ENCODE results near the gene CDNF. TPM values are rescaled to one million over a fixed set of nuclear protein-coding genes. Genes with fewer than 3 reads are reported as not detected.

The CDNF gene
- 1 to 10 TPM; 2.5 to 3.4 TPM for total RNA-seq

- H3K36me3 ChIP-seq = peaks cover 11% of the 10 kb centered on the region
- H3K4me3 ChIP-seq = peak within 1 kb of the TSS; percentile 96
- H3K27me3 ChIP-seq (replicated peaks; ENCODE audit: insufficient read depth) = no peaks in the 10 kb centered on the region
- peaks cover 10 to 17% of the 10 kb centered on the region in 2 donors for H3K4me1 ChIP-seq (ENCODE audit: control insufficient read depth in 1 of 2, low read depth in 2 of 2)
- ATAC-seq (ENCODE audit: insufficient number of reproducible peaks, low FRiP score, low read depth) = peak; percentile 92
- peak; percentile 95 for DNase-seq (ENCODE audit: low spot score)
- peak within 1 kb of the TSS; percentile 95 to 98 for H3K27ac ChIP-seq
- H3K9me3 ChIP-seq = no peaks in the 10 kb centered on the region
- no peak for TF ChIP-seq CTCF (IDR thresholded peaks at IDR 0.05)
Observed at GRCh38 chr10:14837757-14838581, at the start of gene CDNF, which contains the start of the genes HSPA14 and MSANTD7. Gene CDNF (minus strand): TSS chr10:14838037. CDS start chr10:14837946, 91 bp downstream. Gene HSPA14 (plus strand): TSS chr10:14838306. CDS start chr10:14838403, 97 bp downstream. Gene MSANTD7 (plus strand): TSS chr10:14838306. CDS start chr10:14842285, 3,979 bp downstream.

GRCh38 chr10:14884082-14884481 lies 46.2 kb upstream of the CDNF start:
- TF ChIP-seq CTCF (IDR thresholded peaks at IDR 0.05) = no peak
- no peak for ATAC-seq (ENCODE audit: insufficient number of reproducible peaks, low FRiP score, low read depth)

GRCh38 chr10:14880229-14880628 lies 42.4 kb upstream of the CDNF start:
- Histone ChIP-seq H3K36me3 (no peaks in the 10 kb centered on the region), H3K4me1 (ENCODE audit: control insufficient read depth in 1 of 2, low read depth in 2 of 2) (peaks cover 14 to 26% of the 10 kb centered on the region in 2 donors), H3K27ac (no peak overlapping the region), H3K4me3 (no peak overlapping the region), H3K9me3 (no peaks in the 10 kb centered on the region), H3K27me3 (replicated peaks; ENCODE audit: insufficient read depth) (no peaks in the 10 kb centered on the region)
- ATAC-seq (ENCODE audit: insufficient number of reproducible peaks, low FRiP score, low read depth) = no peak
- DNase-seq (ENCODE audit: low spot score) = no peak
- TF ChIP-seq CTCF (IDR thresholded peaks at IDR 0.05) = no peak

More at GRCh38 chr10:14884082-14884481, 46.2 kb upstream of the CDNF start:
- no peaks in the 10 kb centered on the region for H3K9me3 ChIP-seq
- H3K36me3 ChIP-seq = no peaks in the 10 kb centered on the region
- H3K27me3 ChIP-seq (replicated peaks; ENCODE audit: insufficient read depth) = no peaks in the 10 kb centered on the region
- no peak overlapping the region for H3K4me3 ChIP-seq
- no peak overlapping the region for H3K27ac ChIP-seq
- H3K4me1 ChIP-seq (ENCODE audit: control insufficient read depth in 1 of 2, low read depth in 2 of 2) = peaks cover 6 to 14% of the 10 kb centered on the region in 2 donors
- DNase-seq (ENCODE audit: low spot score) = no peak

GRCh38 chr10:14879928-14880193 lies 42.0 kb upstream of the CDNF start:
- no peak for TF ChIP-seq CTCF (IDR thresholded peaks at IDR 0.05)
- H3K4me3 ChIP-seq = peak overlapping the region; percentile 96
- no peak overlapping the region for H3K27ac ChIP-seq
- H3K4me1 ChIP-seq (ENCODE audit: control insufficient read depth in 1 of 2, low read depth in 2 of 2) = peaks cover 14 to 26% of the 10 kb centered on the region in 2 donors
- no peaks in the 10 kb centered on the region for H3K27me3 ChIP-seq (replicated peaks; ENCODE audit: insufficient read depth)
- no peak for DNase-seq (ENCODE audit: low spot score)
- no peaks in the 10 kb centered on the region for H3K36me3 ChIP-seq
- ATAC-seq (ENCODE audit: insufficient number of reproducible peaks, low FRiP score, low read depth) = no peak
- H3K9me3 ChIP-seq = no peaks in the 10 kb centered on the region

GRCh38 chr10:14879124-14879927 lies 41.5 kb upstream of the CDNF start:
- peak overlapping the region; percentile 43 to 91 for H3K27ac ChIP-seq
- ATAC-seq (ENCODE audit: insufficient number of reproducible peaks, low FRiP score, low read depth) = no peak

More at GRCh38 chr10:14879124-14879927, 41.5 kb upstream of the CDNF start:
- DNase-seq (ENCODE audit: low spot score) = no peak
- Histone ChIP-seq H3K4me3 (peak overlapping the region; percentile 96), H3K27me3 (replicated peaks; ENCODE audit: insufficient read depth) (no peaks in the 10 kb centered on the region), H3K4me1 (ENCODE audit: control insufficient read depth in 1 of 2, low read depth in 2 of 2) (peaks cover 14 to 26% of the 10 kb centered on the region in 2 donors), H3K9me3 (no peaks in the 10 kb centered on the region), H3K36me3 (no peaks in the 10 kb centered on the region)
- no peak for TF ChIP-seq CTCF (IDR thresholded peaks at IDR 0.05)

Data from thoracic aorta (tissue), 2 donors.